HEK293 (cell line): ENCODE measurements around the gene DLG2.

Source experiments
- CTCF ChIA-PET: fragments of 350-600 bp; formaldehyde crosslinking; extraction: SDS; loops from one replicate; lab custom pipeline; 2021; ENCODE audit warnings: antibody characterized with exemption; lab: Yijun Ruan, JAX
- POLR2A ChIA-PET: fragments of 300-600 bp; formaldehyde crosslinking; extraction: SDS; loops from one replicate; lab custom pipeline; 2020; ENCODE audit warnings: antibody characterized with exemption, inconsistent platforms; lab: Yijun Ruan, JAX
- H3K27ac ChIP-seq: fragments of 200-500 bp; sonication (Bioruptor generic); 2 replicates; pipeline ENCODE4 v1.5.1; 2014; ENCODE audit warnings: low read depth, low read length, control low read depth, inconsistent platforms; ENCODE audit errors: extremely low read depth
- H3K36me3 ChIP-seq, 2 experiments: fragments of 200-500 bp in 1 of 2; sonication (Bioruptor generic) in 1 of 2; 1 replicate in 1 of 2; 2 replicates in 1 of 2; pipeline ENCODE4 v1.5.1; 2014 to 2017; ENCODE audit warnings: inconsistent platforms in 2 of 2, low read length in 2 of 2; ENCODE audit not compliant: control insufficient read depth in 2 of 2, insufficient read depth in 1 of 2
- H3K4me1 ChIP-seq: fragments of 200-500 bp; sonication (Bioruptor generic); 2 replicates; pipeline ENCODE4 v1.5.1; 2014; ENCODE audit warnings: mild to moderate bottlenecking, low read length, inconsistent platforms; ENCODE audit not compliant: control insufficient read depth, insufficient read depth
- H3K4me3 ChIP-seq: 2 replicates; pipeline ENCODE4 v1.5.1; 2011; ENCODE audit warnings: low read depth, mild to moderate bottlenecking, control low read depth, low read length, moderate library complexity
- H3K9me3 ChIP-seq: fragments of 200-500 bp; sonication (Bioruptor generic); 2 replicates; pipeline ENCODE4 v1.5.1; 2014; ENCODE audit warnings: low read depth, low read length, inconsistent platforms; ENCODE audit not compliant: control insufficient read depth, insufficient read depth
- GLI2 ChIP-seq: fragments of 450-650 bp; formaldehyde crosslinking; IDR thresholded peaks from 2 replicates; pipeline ENCODE4; 2017; ENCODE audit warnings: missing biosample characterization, missing genetic modification characterization, low read depth, borderline replicate concordance
- KLF16 ChIP-seq: fragments of 450-650 bp; formaldehyde crosslinking; IDR thresholded peaks from 2 replicates; pipeline ENCODE4 v1.5.1; 2017; ENCODE audit warnings: missing biosample characterization, missing genetic modification characterization
- KLF8 ChIP-seq: fragments of 450-650 bp; formaldehyde crosslinking; IDR thresholded peaks from 2 replicates; pipeline ENCODE4 v1.5.1; 2016; ENCODE audit warnings: missing biosample characterization, missing genetic modification characterization
- OVOL3 ChIP-seq: fragments of 450-650 bp; formaldehyde crosslinking; IDR thresholded peaks from 2 replicates; pipeline ENCODE4 v1.5.1; 2016; ENCODE audit warnings: missing biosample characterization, missing genetic modification characterization
- SETDB1 ChIP-seq: IDR thresholded peaks from one replicate; pipeline ENCODE4 v1.6.1; 2017; ENCODE audit warnings: mild to moderate bottlenecking, low read length, moderate library complexity, mixed read lengths; ENCODE audit not compliant: insufficient read length
- SP7 ChIP-seq: fragments of 450-650 bp; formaldehyde crosslinking; IDR thresholded peaks from 2 replicates; pipeline ENCODE4 v1.5.1; 2016; ENCODE audit warnings: missing biosample characterization, missing genetic modification characterization
- ZFP41 ChIP-seq: fragments of 450-650 bp; formaldehyde crosslinking; IDR thresholded peaks from 2 replicates; pipeline ENCODE4 v1.5.1; 2016; ENCODE audit warnings: missing biosample characterization, missing genetic modification characterization, borderline replicate concordance
- ZNF10 ChIP-seq: fragments of 450-650 bp; formaldehyde crosslinking; IDR thresholded peaks from 2 replicates; pipeline ENCODE4 v1.5.1; 2017; ENCODE audit warnings: missing biosample characterization, missing genetic modification characterization
- ZNF138 ChIP-seq: fragments of 450-650 bp; formaldehyde crosslinking; IDR thresholded peaks from 2 replicates; pipeline ENCODE4 v1.5.1; 2016; ENCODE audit warnings: missing biosample characterization, missing genetic modification characterization, borderline replicate concordance
- ZNF416 ChIP-seq: fragments of 450-650 bp; formaldehyde crosslinking; IDR thresholded peaks from 2 replicates; pipeline ENCODE4 v1.5.1; 2016; ENCODE audit warnings: missing biosample characterization, missing genetic modification characterization
- ZNF423 ChIP-seq: fragments of 450-650 bp; formaldehyde crosslinking; IDR thresholded peaks from 2 replicates; pipeline ENCODE4 v1.5.1; 2016; ENCODE audit warnings: missing biosample characterization, missing genetic modification characterization
- ZNF596 ChIP-seq: fragments of 450-650 bp; IDR thresholded peaks from 2 replicates; pipeline ENCODE4 v1.5.0; 2018; ENCODE audit warnings: missing biosample characterization, mild to moderate bottlenecking, missing genetic modification characterization, moderate library complexity
- ZNF660 ChIP-seq: fragments of 450-650 bp; IDR thresholded peaks from 2 replicates; pipeline ENCODE4 v1.5.1; 2018; ENCODE audit warnings: missing biosample characterization, mild to moderate bottlenecking, missing genetic modification characterization
- ZNF664 ChIP-seq: fragments of 450-650 bp; formaldehyde crosslinking; IDR thresholded peaks from 2 replicates; pipeline ENCODE4 v1.5.1; 2016; ENCODE audit warnings: missing biosample characterization, missing genetic modification characterization
- ZNF76 ChIP-seq: fragments of 450-650 bp; formaldehyde crosslinking; IDR thresholded peaks from 2 replicates; pipeline ENCODE4; 2016; ENCODE audit warnings: low read depth, missing biosample characterization, missing genetic modification characterization, borderline replicate concordance
- TF ChIP-seq, protein P1 (sequence below): fragments of 450-650 bp; formaldehyde crosslinking; IDR thresholded peaks from 2 replicates; pipeline ENCODE4 v1.5.1; 2016; ENCODE audit warnings: missing biosample characterization, missing genetic modification characterization
- TF ChIP-seq, protein P2 (sequence below): fragments of 450-650 bp; formaldehyde crosslinking; IDR thresholded peaks from 2 replicates; pipeline ENCODE4 v1.5.1; 2016; ENCODE audit warnings: missing biosample characterization, missing genetic modification characterization, borderline replicate concordance
- TF ChIP-seq, protein P3 (sequence below): fragments of 450-650 bp; formaldehyde crosslinking; IDR thresholded peaks from 2 replicates; pipeline ENCODE4 v1.5.1; 2016; ENCODE audit warnings: missing biosample characterization, missing genetic modification characterization

DLG2 gene

DNA sequence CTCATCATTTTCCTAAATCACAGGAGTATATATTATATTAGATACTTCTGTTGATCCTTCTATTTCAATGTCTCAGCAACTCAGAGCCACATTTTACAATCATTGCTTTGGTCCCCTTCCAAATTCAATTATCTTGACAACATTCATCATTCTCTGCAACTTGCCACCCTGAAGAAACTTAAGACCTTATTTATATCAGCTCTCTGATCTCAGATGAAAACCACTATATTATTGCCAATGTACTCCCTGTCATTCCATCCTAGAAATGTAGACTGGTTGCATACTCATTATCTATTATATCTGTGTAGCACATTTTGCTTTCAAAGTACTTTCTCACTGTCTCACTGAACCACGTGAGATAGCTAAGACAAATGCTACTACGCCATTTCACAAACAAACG, 379.3 kb downstream of the DLG2 start:
- no peaks in the 10 kb centered on the region for H3K4me1 ChIP-seq
- H3K9me3 ChIP-seq = no peaks in the 10 kb centered on the region
- ChIA-PET POLR2A (no interaction called here), CTCF (interaction anchor here (0.7 kb wide), 1 partner anchor 560 kb away, joined by 3 read pairs; no protein-coding TSS in a partner anchor)
- no peak overlapping the region for H3K4me3 ChIP-seq
- H3K36me3 ChIP-seq = no peaks in the 10 kb centered on the region
- H3K27ac ChIP-seq = no peak overlapping the region
- no peak for TF ChIP-seq ZNF416
- TF ChIP-seq OVOL3 (tag by site-specific recombination) = no peak
- no peak for TF ChIP-seq SP7
- TF ChIP-seq ZNF664 (tag by site-specific recombination) = no peak

DNA sequence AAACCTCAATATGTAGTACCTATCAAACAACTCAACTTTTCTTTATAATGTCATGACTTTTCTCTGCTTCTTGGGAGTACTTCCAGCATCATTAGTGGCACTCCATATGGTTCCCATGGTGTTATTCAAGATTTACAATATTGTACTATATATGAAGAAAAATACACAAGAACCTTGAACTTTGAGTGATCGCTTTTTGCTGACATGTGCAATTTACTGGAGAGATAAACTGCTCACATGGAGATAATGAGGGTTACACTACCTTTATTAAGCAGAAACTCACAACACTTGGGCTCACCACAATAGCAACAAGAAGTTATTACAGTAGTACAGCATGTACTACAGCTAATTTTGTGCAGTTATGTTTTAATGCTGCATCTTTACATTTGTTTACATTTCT, 388.2 kb downstream of the DLG2 start:
- ChIA-PET POLR2A (no interaction called here), CTCF (no interaction called here)
- Histone ChIP-seq H3K4me1 (no peaks in the 10 kb centered on the region), H3K36me3 (no peaks in the 10 kb centered on the region), H3K9me3 (no peaks in the 10 kb centered on the region), H3K27ac (no peak overlapping the region), H3K4me3 (no peak overlapping the region)
- TF ChIP-seq ZNF423 (tag by site-specific recombination) = no peak
- TF ChIP-seq, protein P1, sequence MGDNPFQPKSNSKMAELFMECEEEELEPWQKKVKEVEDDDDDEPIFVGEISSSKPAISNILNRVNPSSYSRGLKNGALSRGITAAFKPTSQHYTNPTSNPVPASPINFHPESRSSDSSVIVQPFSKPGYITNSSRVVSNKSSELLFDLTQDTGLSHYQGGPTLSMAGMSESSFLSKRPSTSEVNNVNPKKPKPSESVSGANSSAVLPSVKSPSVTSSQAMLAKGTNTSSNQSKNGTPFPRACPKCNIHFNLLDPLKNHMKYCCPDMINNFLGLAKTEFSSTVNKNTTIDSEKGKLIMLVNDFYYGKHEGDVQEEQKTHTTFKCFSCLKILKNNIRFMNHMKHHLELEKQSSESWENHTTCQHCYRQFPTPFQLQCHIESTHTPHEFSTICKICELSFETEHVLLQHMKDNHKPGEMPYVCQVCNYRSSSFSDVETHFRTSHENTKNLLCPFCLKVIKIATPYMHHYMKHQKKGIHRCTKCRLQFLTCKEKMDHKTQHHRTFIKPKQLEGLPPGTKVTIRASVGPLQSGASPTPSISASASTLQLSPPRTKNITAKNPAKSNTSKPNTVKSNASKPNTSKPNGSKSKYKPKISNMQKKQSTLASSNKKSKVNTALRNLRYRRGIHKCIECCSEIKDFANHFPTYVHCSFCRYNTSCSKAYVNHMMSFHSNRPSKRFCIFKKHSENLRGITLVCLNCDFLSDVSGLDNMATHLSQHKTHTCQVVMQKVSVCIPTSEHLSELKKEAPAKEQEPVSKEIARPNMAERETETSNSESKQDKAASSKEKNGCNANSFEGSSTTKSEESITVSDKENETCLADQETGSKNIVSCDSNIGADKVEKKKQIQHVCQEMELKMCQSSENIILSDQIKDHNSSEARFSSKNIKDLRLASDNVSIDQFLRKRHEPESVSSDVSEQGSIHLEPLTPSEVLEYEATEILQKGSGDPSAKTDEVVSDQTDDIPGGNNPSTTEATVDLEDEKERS (tag by site-specific recombination) = no peak
- no peak for TF ChIP-seq GLI2 (tag by site-specific recombination)
- no peak for TF ChIP-seq KLF8 (tag by site-specific recombination)
- TF ChIP-seq ZNF138 (tag by site-specific recombination) = no peak
- no peak for TF ChIP-seq ZNF660 (tag by site-specific recombination)
- no peak for TF ChIP-seq ZNF76 (tag by site-specific recombination)
- TF ChIP-seq, protein P2, sequence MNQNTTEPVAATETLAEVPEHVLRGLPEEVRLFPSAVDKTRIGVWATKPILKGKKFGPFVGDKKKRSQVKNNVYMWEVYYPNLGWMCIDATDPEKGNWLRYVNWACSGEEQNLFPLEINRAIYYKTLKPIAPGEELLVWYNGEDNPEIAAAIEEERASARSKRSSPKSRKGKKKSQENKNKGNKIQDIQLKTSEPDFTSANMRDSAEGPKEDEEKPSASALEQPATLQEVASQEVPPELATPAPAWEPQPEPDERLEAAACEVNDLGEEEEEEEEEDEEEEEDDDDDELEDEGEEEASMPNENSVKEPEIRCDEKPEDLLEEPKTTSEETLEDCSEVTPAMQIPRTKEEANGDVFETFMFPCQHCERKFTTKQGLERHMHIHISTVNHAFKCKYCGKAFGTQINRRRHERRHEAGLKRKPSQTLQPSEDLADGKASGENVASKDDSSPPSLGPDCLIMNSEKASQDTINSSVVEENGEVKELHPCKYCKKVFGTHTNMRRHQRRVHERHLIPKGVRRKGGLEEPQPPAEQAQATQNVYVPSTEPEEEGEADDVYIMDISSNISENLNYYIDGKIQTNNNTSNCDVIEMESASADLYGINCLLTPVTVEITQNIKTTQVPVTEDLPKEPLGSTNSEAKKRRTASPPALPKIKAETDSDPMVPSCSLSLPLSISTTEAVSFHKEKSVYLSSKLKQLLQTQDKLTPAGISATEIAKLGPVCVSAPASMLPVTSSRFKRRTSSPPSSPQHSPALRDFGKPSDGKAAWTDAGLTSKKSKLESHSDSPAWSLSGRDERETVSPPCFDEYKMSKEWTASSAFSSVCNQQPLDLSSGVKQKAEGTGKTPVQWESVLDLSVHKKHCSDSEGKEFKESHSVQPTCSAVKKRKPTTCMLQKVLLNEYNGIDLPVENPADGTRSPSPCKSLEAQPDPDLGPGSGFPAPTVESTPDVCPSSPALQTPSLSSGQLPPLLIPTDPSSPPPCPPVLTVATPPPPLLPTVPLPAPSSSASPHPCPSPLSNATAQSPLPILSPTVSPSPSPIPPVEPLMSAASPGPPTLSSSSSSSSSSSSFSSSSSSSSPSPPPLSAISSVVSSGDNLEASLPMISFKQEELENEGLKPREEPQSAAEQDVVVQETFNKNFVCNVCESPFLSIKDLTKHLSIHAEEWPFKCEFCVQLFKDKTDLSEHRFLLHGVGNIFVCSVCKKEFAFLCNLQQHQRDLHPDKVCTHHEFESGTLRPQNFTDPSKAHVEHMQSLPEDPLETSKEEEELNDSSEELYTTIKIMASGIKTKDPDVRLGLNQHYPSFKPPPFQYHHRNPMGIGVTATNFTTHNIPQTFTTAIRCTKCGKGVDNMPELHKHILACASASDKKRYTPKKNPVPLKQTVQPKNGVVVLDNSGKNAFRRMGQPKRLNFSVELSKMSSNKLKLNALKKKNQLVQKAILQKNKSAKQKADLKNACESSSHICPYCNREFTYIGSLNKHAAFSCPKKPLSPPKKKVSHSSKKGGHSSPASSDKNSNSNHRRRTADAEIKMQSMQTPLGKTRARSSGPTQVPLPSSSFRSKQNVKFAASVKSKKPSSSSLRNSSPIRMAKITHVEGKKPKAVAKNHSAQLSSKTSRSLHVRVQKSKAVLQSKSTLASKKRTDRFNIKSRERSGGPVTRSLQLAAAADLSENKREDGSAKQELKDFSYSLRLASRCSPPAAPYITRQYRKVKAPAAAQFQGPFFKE (tag by site-specific recombination) = no peak
- TF ChIP-seq KLF16 (tag by site-specific recombination) = no peak
- no peak for TF ChIP-seq SETDB1
- TF ChIP-seq ZFP41 (tag by site-specific recombination) = no peak
- no peak for TF ChIP-seq ZNF596 (tag by site-specific recombination)
- TF ChIP-seq, protein P3, sequence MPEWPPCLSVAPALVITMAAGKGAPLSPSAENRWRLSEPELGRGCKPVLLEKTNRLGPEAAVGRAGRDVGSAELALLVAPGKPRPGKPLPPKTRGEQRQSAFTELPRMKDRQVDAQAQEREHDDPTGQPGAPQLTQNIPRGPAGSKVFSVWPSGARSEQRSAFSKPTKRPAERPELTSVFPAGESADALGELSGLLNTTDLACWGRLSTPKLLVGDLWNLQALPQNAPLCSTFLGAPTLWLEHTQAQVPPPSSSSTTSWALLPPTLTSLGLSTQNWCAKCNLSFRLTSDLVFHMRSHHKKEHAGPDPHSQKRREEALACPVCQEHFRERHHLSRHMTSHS (tag by site-specific recombination) = no peak
- TF ChIP-seq ZNF10 (tag by site-specific recombination) = no peak
